Tibial nerve (tissue), 4 donors: ENCODE measurements around the gene MYO5C. TPM values are rescaled to one million over a fixed set of nuclear protein-coding genes. Genes with fewer than 3 reads are reported as not detected.

Experiments used
- DNase-seq, 2 donors: peaks; one replicate each; pipeline ENCODE4 v3.0.0-alpha.2; 2019; ENCODE audit warnings: low spot score in 2 of 2
- H3K27ac ChIP-seq, 4 donors: fragments of 200-600 bp; sonication (generic) in 3 of 4; one replicate each; pipeline ENCODE4 v1.5.1; 2017 to 2019; ENCODE audit warnings: mild to moderate bottlenecking in 1 of 4
- H3K27me3 ChIP-seq, 2 donors: fragments of 200-600 bp; sonication (generic) in 1 of 2; one replicate each; pipeline versions ENCODE4 v1.5.1 to v1.6.0; 2017 to 2019
- H3K36me3 ChIP-seq, 3 donors: fragments of 200-600 bp; sonication (generic); one replicate each; pipeline ENCODE4 v1.5.1; 2018 to 2019
- H3K4me1 ChIP-seq, 4 donors: fragments of 200-600 bp; sonication (generic) in 3 of 4; one replicate each; pipeline ENCODE4 v1.5.1; 2017 to 2019
- H3K4me3 ChIP-seq, 4 donors: fragments of 200-600 bp; sonication (generic) in 3 of 4; one replicate each; pipeline ENCODE4 v1.5.1; 2017 to 2019; ENCODE audit warnings: mild to moderate bottlenecking in 1 of 4, moderate library complexity in 1 of 4
- H3K9me3 ChIP-seq, 4 donors: fragments of 200-600 bp; sonication (generic) in 3 of 4; one replicate each; pipeline ENCODE4 v1.5.1; 2017 to 2019
- CTCF ChIP-seq, 5 experiments: fragments of 200-600 bp in 3 of 5; fragments of 450-650 bp in 2 of 5; sonication (generic) in 3 of 5; IDR thresholded peaks; one replicate each; pipeline ENCODE4 v1.5.1; 2016 to 2019; ENCODE audit warnings: antibody characterized with exemption in 5 of 5, mild to moderate bottlenecking in 3 of 5, moderate library complexity in 2 of 5
- EP300 ChIP-seq, 2 donors: sonication (generic); formaldehyde crosslinking; IDR thresholded peaks; one replicate each; pipeline ENCODE4 v1.6.1; 2017; ENCODE audit warnings: antibody characterized with exemption in 2 of 2, mild to moderate bottlenecking in 1 of 2
- POLR2A ChIP-seq, 2 donors: fragments of 450-650 bp; IDR thresholded peaks; one replicate each; pipeline ENCODE4 v1.6.1; 2017; ENCODE audit warnings: antibody characterized with exemption in 2 of 2, mild to moderate bottlenecking in 2 of 2, moderate library complexity in 2 of 2
- WGBS, 2 donors: methylation state at CpG; one replicate each; pipeline ENCODE4 v1.1.5; 2018; 5-methylcytosine and 5-hydroxymethylcytosine counted together
- total RNA-seq, 4 donors: library from RNA; depleted of rRNA; stranded (reverse); fragments of >200 nt; gene quantifications; one replicate each; pipeline ENCODE4 v1.1.0, GENCODE V29; 2016

MYO5C gene
- total RNA-seq, 4 donors from 2014 or later, result 9.8 to 39.3 (median 12.6) TPM

- no peaks in the 10 kb centered on the region for H3K9me3 ChIP-seq
- TF ChIP-seq EP300 (IDR thresholded peaks at IDR 0.05) (no peak), CTCF (IDR thresholded peaks at IDR 0.05) (no peak), POLR2A (IDR thresholded peaks at IDR 0.05) (no peak)
- no peaks in the 10 kb centered on the region for H3K27me3 ChIP-seq
- H3K4me1 ChIP-seq, result no peaks in the 10 kb centered on the region
- no peak overlapping the region for H3K4me3 ChIP-seq
- no peak for DNase-seq
- 95 to 96% methylated on average over 3 of the region's 3 CpGs for WGBS, 2 donors
- peaks cover 0 to 8% (median 0%) of the 10 kb centered on the region in 3 donors for H3K36me3 ChIP-seq
- no peak overlapping the region for H3K27ac ChIP-seq
Measured at GRCh38 chr15:52159645-52160044, 136.0 kb downstream of the MYO5C start.

- 77 to 81% methylated on average over 10 of the region's 10 CpGs for WGBS, 2 donors
Measured at GRCh38 chr15:52158084-52158765, 137.4 kb downstream of the MYO5C start.

GRCh38 chr15:52155878-52156277, 139.7 kb downstream of the MYO5C start:
- Histone ChIP-seq H3K4me1 (no peaks in the 10 kb centered on the region), H3K9me3 (no peaks in the 10 kb centered on the region), H3K27me3 (no peaks in the 10 kb centered on the region), H3K36me3 (peaks cover 0 to 9% (median 0%) of the 10 kb centered on the region in 3 donors), H3K4me3 (no peak overlapping the region), H3K27ac (no peak overlapping the region)
- 75 to 84% methylated on average over 2 of the region's 2 CpGs for WGBS, 2 donors
- DNase-seq, result no peak
- TF ChIP-seq CTCF (IDR thresholded peaks at IDR 0.05), result no peak
- no peak for TF ChIP-seq POLR2A (IDR thresholded peaks at IDR 0.05)
- TF ChIP-seq EP300 (IDR thresholded peaks at IDR 0.05), result no peak

More at GRCh38 chr15:52158084-52158765, 137.4 kb downstream of the MYO5C start:
- Histone ChIP-seq H3K36me3 (peaks cover 0 to 2% (median 0%) of the 10 kb centered on the region in 3 donors), H3K4me3 (no peak overlapping the region), H3K9me3 (no peaks in the 10 kb centered on the region), H3K4me1 (no peaks in the 10 kb centered on the region), H3K27ac (no peak overlapping the region), H3K27me3 (no peaks in the 10 kb centered on the region)
- TF ChIP-seq POLR2A (IDR thresholded peaks at IDR 0.05) (no peak), EP300 (IDR thresholded peaks at IDR 0.05) (no peak), CTCF (IDR thresholded peaks at IDR 0.05) (no peak)
- DNase-seq, result no peak

GRCh38 chr15:52154896-52155865, 140.4 kb downstream of the MYO5C start:
- H3K27me3 ChIP-seq, result no peaks in the 10 kb centered on the region
- no peak for DNase-seq
- 87 to 88% methylated on average over 8 of the region's 8 CpGs for WGBS, 2 donors
- peaks cover 0 to 11% (median 0%) of the 10 kb centered on the region in 3 donors for H3K36me3 ChIP-seq
- H3K4me3 ChIP-seq, result no peak overlapping the region
- TF ChIP-seq CTCF (IDR thresholded peaks at IDR 0.05) (no peak), POLR2A (IDR thresholded peaks at IDR 0.05) (no peak), EP300 (IDR thresholded peaks at IDR 0.05) (no peak)
- H3K27ac ChIP-seq, result no peak overlapping the region
- no peaks in the 10 kb centered on the region for H3K4me1 ChIP-seq
- H3K9me3 ChIP-seq, result no peaks in the 10 kb centered on the region
